Muscle of back (tissue), 13 donors: ENCODE results near the gene SLC35G2. TPM values are rescaled to one million over a fixed set of nuclear protein-coding genes. Genes with fewer than 3 reads are reported as not detected.
"Not testable (repeated sequence)": the region's sequence is repeated elsewhere in the genome, so short reads cannot be mapped to it uniquely, and the experiment has no call there.

Source experiments
- DNase-seq, 3 donors: peaks; one replicate each; pipeline versions ENCODE4 v3.0.0 to v3.0.0-alpha.2; 2013
- long read RNA-seq, 9 donors: transcript quantifications; one replicate each; lab custom pipeline, GENCODE V29; 2026
- polyA plus RNA-seq, 10 donors: library from polyadenylated mRNA; unstranded; fragments of 120-200 nt; gene quantifications; one replicate each; pipeline ENCODE4 v1.2.1, GENCODE V29; 2013; ENCODE audit not compliant: insufficient read length in 10 of 10

The SLC35G2 gene
- polyA plus RNA-seq: 1 to 10 TPM; 1.7 to 3.2 (median 2.0) TPM
- long read RNA-seq, donor 1, partial matches to known transcripts: 0 of 1 reads
- long read RNA-seq, donor 1, other reads (novel, unspliced or antisense): 0 of 1 reads
- long read RNA-seq, donor 2, partial matches to known transcripts: 0 of 2 reads
- long read RNA-seq, donor 2, other reads (novel, unspliced or antisense): 0 of 2 reads
- long read RNA-seq, donor 3: 0 reads
- long read RNA-seq, donor 4: 0 reads
- long read RNA-seq, donor 5, partial matches to known transcripts: 0 of 1 reads
- long read RNA-seq, donor 5, other reads (novel, unspliced or antisense): 0 of 1 reads
- long read RNA-seq, donor 6: 0 reads
- long read RNA-seq, donor 7: 0 reads
- long read RNA-seq, donor 8, partial matches to known transcripts: 0 of 2 reads
- long read RNA-seq, donor 8, other reads (novel, unspliced or antisense): 0 of 2 reads
- long read RNA-seq, donor 9: 0 reads

DNA sequence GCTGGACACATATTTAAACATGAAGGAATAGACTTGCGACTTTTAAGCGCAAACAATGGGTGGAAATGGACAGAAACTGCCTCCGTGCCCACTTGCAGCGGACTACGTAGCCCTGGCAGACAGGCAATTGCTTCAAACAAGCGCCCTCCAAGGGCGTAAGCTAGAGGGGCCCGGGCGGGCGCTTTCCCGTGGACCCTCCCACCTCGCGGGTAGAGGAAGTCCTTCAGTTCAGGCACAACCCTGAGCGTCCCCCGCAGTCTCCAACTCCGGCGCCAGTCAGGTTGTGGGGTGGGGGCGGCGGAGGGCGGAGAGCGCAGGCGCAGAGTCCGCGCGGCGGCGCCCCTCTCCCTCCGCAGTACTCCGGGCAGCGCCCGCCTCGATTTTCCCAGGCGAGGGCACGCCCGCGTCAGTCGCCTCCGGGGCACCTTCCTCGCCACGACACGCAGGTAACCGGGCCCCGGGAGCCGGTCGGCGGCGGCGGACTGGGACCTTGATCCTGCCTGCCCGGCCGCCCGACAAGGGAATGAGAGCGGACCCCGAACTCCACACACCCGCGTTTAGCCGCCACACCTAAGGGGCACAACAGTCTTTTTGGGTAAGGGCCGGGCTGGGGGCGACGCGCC is at the start of gene SLC35G2:
SLC35G2 (plus strand) TSS at position 358 of the 623 bp plus-strand sequence. CDS start 35,335 bp downstream, outside the sequence.
- peak; percentile 37 to 80 (median 65) for DNase-seq

DNA sequence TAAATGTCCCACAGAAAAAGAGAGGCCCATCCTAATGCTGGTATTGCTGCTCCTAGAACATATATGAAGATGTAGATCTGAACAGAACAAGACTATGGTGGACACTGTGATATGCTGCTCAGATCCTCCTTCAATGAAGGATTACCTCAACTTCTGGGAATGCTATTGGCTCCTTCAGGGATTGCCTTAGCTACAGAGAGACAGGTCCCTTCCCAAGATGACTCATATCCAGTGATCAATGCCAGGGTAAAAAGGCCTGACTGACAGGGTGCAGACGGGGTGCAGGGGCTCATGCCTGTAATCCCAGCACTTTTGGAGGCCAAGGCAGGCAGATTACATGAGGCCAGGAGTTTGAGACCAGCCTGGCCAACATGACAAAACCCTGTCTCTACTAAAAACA is 46.2 kb upstream of the SLC35G2 start:
- DNase-seq: no peak

DNA sequence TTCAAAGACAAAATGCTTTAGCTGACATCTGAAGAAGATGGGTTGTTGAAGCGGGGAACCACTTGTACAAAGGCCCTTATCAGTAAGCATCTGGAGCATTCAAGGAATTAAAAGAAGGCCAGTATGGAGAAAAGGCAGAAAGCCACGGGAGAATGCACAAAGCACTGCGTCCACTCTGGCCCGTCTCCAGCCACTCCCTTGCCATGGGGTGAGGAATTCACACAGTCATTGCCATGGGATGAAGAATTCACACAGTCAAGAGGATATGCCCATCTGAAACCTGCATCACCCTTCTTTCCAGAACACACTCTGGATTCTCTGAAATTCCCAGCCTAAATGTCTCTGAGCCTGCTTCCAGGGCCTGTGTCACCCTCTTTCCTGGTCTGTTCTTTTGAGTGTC is 40.1 kb upstream of the SLC35G2 start:
- DNase-seq: no peak

DNA sequence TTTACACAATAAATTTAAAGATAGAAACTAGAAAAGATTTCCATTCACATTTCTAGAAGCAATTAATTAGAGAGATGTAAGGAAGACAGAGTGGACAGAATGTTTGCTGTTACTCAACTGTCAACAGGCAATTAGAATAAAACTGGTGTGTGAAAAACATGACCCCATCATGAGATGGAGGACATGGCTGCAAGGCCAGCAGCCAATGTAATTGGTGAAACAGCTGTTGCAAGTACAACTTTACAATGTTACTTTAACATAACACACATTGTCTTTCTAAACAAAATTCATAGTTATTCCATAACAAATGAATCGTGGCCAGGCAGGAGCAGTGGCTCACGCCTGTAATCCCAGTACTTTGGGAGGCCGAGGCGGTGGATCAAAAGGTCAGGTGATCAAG is 38.2 kb upstream of the SLC35G2 start:
- DNase-seq: no peak

DNA sequence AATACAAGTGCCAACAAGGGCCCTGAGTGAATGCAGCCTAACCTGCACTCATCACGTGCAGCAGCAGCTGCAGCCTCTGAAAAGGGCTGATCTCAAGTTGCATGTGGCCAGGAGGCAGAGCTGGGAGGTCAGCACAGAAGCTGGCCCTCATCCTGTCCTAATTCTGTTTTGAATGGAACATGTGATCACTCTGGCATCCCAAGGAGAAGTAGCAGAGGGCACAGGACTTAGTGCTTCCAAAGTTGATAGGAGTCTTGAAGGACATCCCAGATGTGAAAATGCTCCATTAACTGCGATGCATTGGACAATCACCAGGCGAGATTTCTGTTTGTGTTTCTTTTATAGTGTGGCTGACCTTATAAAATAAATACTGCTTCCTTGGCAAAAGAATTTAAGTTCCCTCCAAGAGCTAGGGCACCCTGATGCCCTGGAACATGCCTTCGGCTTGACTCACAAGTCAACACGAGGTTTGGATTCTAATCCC is 35.2 kb upstream of the SLC35G2 start:
- no peak for DNase-seq

DNA sequence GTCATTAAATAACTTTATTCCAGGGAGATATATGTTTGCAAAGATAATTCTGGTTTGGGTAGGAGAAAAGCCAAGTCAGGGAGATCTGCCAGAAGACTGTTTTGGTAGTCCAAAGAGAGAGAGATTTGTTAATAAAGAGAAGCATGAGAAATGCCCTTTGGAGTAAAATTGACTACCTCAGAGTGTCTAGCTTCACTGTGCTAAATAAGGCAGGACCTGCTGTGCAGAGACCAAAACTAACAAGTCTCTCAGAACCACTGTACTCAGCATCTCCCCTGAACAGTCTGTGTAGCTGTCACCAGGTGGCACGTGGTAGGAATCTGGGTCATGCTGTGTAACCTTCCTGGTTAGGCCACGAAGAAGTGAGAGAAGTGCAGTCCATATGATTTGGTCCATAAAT is 31.6 kb upstream of the SLC35G2 start:
- peak in 1 of 3 donors; percentile 26 for DNase-seq

DNA sequence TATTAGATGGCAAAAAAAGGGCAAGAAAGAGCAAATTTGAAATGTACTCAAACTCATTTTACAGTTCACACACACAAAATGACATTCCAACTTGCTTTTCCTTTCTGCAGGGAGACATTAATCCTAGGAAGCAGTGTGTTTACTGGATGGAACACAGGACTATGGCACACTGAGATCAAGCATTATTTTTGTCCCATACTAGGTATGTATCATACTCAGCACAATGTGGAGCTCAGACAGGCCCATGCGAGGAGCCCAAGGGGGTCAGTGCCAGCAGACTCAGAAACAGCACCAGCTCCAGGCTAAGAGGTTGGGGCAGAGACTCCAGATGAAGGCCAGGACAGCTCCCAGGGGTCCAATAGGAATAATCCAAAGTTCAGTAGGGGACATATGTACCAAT is 30.8 kb upstream of the SLC35G2 start:
- no peak for DNase-seq

DNA sequence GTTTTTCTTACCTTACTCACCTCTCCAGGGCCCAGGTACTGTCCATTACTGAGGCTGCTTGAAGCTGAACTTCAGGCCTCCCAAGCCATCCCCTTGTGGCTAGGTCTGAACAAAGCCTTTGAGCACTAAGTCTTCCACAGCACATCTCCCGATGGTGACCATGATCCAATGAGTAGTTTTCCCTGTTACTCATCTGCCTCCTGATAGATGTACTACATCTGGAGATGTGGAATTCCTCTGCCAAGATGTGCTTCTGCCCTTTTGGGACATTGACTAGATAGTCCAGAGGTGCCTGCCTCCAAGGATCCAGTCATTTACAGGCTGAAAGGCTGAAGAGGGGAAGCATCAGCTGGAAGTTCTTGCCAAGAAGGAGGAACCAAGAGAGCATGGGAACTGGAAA is 28.9 kb upstream of the SLC35G2 start:
- no peak for DNase-seq

DNA sequence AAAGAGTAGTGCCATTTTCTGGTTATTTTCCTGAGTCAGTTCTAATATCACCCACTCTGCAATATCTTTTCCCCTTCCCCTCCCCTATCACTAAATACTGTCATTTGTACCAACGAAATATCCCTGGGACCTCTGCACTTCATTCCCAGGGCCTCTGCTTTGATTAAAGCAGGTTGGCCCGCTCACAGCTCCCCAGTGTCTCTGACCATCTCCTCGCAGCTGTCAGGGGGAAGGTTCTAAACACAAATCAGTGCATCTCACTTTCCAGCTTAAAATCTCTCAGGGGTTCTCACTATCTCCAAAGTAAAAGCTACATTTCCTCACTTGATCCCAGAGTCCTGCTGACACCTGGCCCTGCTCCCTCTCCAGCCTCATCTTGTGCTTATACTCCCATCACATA is 28.1 kb upstream of the SLC35G2 start:
- DNase-seq: no peak

DNA sequence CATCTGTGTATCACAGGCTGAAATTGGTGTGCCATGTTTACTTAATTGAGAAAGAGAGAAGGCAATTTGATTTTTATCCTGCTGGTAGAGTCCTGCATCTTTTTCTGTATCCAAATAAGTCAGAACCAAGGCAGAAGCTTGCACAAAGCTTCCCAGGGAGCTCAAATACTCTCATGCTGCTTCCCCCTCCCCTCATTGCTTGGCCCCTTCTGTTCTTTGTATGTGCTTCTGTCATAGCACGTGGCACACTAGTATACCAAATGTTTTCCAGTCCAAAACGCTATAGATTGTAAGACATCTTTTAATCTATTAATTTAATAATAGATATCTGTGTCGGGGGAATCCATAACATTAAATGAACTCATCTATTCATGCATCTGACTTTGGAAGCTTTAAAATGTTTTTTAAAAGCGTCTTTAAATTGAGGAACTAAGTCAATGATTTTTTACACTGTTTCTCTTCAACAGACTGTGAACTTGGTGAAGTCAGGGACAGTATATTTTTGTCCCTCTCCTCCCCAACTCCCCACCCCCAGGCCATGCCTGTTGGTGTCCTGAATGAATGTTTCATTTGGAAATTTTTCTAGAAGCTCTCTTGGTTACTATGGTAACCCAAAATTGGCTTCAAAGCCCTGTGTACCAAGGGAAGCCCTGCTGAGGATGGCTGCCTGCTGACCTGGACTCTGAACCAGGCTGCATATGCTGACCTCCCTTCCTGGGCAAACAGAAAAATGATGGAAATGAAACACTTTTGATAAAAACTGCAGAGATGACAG is 26.2 kb upstream of the SLC35G2 start:
- DNase-seq: no peak

DNA sequence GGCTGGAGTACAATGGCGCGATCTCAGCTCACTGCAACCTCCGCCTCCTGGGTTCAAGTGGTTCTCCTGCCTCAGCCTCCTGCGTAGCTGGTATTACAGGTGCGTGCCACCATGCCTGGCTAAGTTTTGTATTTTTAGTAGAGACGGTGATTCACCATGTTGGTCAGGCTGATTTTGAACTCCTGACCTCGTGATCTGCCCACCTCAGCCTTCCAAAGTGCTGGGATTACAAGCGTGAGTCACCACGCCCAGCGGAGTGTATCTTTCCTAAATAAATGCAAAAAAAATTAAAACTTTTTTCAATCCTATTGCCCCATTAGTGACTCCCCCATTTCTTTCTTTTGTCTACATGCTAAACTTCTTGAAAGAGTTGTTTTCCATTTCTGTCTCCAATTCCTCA is 17.8 kb upstream of the SLC35G2 start:
- DNase-seq: not testable (repeated sequence)

DNA sequence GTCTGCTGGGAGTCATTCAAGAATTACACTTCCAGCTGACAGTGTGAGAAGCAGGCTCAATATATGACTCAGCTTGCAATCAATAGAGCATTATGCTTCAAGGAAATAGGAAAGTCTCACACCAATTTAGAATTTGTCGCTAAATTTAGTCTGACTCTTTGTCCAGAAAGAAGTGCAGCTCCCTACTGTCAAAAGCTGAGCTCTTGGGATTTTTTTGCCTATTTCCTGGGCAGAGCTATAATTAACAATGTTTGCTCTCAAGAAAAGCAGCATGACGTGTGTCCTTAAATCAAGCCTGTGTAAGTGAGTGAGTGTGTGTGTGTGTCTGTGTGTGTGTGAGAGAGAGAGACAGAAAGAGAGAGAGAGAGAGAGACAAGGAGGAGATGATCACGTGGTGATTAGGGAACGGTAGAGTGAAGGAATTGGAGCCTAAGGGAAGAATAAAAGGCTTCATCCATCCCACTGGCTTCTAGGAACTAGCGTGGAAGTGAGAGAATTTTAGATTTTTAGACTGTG is 16.4 kb upstream of the SLC35G2 start:
- DNase-seq: peak in 1 of 3 donors; percentile 49

DNA sequence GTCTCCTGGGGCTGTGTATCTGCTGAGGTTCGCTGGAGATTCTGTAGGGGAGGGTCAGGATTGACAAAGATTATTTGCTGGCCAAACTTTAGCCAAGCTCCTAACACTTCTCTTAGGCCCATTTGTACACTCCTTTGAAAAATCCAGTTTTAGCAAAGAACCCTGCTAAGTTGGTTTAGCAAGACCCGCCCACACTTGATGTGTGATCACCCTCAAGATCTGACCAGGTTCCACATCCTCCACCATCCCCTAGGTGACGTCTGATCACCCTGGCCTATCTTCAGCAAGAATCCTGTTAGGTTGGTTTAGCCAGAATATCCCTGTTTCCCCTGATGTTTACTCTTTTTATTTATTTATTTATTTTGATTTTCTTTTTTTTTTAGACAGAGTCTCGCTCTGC is 14.8 kb upstream of the SLC35G2 start:
- no peak for DNase-seq

DNA sequence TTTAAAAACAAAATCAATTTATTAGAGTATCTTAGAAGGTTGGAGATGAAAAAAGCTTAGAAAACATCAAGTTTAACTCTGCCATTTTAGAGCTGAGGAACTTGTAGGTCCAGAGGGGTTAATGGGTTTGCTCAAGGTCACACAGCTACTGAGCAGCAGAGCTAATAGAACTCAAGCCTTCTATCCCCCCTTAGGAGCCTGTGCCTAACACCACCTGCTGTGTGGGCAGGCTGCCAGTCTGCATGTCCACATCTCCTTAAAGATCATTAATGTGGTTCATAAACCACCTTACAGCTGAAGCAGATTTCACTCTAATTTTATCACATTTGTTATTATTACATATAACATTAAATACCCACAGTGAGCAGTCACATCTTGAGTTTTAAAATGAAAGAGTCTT is 14.1 kb upstream of the SLC35G2 start:
- no peak for DNase-seq

DNA sequence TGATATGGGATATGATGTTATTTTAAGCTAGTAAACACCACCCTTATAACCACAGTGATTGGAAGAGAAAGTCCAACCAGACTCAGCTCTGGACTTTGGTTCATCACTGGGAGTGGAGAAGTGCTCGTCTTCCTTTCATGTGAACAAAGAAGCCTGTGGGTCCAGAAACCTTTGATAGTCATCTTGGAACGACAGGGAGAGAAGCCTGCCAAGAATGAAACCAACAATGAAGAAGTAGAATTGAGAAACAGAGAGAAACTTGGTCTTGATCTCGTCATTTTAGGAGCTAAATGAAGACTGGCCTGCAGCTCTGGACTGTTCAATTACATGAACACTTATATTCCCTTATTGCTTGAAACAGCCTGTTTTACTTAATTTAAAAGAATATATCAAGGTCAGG is 13.1 kb upstream of the SLC35G2 start:
- no peak for DNase-seq

DNA sequence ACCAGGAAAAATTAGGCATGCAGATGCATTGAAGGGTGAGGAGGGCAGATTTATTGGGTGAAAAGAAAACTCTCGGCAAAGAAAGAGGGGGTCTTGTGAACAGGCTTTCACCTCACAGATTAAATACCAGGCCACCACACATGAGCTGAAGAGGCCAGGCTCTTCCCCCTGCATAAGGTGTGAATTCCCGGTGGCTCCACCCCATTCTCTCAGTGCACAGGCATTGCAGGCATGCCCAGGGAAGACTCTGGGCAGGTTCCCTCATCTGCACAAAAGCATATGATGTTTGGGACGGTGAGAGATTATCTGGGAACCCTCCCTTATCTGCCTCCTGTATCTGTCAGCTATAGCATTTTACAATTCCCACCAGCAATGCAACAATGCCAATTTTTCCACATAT is 7.2 kb upstream of the SLC35G2 start:
- no peak for DNase-seq

DNA sequence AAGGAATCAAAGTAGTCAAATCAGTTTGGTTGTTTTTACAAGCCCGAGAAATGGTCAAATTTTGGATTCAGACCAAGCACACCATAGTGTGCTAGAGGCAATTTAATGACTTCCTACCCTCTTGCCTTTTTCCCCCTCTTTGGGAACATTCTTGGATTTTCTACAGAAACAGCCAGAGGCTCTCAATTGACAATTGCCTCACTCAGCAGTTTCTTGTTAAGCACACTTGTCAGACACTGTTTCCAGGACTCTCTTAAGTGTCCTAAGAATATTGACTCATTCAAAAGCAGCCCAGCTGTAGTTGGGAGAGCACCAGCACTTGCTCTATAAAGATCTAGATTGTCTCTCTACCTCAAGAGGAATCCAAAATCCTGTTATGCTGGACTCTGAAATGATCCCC is 1.5 kb upstream of the SLC35G2 start:
- DNase-seq: no peak

DNA sequence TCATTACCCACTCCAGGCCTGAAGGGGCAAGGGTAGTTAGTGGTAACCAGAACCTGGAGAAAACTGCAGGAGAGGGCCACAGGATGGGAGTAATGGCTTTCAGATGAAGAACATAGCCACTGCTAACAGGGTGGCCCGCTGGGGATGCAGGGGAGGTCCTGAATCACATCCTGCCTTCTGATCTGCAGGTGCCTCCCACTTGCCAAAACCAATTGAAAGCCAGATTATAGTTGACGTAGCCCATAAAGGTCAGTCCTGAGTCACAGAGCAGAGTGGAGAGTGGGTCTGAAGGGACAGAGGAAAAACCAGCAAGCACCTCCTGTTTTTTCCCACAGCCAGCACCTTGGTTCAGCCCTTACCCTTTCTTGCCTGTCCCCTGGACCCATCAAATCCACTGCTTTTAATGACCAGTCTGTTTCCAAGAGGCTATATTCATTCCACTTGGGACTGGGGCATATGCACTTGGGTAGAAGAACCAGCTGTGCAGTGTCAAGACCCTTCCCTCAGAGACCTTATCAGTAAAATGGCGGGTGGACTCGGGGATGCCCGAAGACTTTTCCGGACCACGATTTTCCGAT is 646 bp upstream of the SLC35G2 start:
- peak in 1 of 3 donors; percentile 37 for DNase-seq

DNA sequence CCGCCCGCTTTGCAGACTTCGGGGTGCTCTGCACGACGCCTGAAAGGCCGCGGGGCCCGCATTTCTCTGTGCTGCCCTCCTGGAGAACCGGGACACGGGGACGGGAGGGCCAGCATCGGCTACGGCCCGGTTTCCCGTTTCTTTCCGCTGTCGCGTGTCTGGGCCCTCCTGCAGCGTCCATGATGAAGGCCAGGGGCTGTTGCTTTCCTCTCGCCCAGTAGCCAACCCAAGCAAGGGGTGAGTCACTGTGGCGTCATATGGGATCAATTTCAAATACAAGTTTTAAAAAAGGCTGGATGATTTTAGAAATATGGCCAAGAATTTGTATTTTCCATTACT is 435 bp downstream of the SLC35G2 start:
- peak in 1 of 3 donors; percentile 75 for DNase-seq

DNA sequence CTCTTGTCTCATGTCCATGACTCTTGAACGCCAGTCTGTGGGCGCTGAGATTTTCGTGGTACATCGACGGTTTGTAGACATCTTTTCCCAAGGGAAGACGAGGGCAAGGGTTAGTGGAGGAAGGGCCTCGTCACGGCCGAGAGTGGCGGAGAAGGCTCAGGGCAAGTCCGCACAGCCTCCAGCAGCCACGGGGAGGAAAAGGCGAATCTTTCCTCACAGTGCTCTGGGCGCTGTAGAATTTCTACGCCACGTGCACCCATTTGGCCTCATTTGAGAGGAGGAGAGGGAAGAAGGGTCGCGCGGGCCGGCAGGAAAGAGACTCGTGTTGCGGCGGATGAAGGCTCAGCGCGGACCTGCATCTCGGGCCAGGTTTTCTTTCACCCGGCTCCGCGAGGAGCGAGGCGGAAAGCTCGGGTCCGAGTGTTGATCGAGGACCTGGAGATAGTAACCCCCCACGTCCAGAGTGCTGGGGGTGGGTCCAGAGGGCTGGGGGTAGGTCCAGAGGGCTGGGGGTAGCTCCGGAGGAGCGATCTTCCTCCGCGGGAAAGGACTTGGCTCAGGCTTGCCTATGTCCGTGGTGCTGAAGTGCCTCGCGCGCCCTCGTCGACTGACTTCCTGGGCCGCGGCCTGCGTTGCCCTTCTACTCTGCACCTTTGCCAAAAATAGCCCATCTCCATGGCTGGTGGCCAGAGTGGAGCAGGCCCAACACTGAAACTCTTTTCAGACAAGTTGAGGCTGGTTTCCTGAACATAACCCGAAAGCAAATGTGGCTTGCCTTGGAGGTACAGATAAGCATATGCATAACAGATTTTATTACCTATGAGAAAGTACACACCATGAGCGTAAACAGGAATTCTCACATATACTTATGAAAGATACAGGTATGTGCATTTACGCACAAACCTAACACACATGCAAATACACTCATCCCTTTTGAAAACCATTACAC is 1.1 kb downstream of the SLC35G2 start:
- DNase-seq: peak; percentile 45 to 77 (median 47)

DNA sequence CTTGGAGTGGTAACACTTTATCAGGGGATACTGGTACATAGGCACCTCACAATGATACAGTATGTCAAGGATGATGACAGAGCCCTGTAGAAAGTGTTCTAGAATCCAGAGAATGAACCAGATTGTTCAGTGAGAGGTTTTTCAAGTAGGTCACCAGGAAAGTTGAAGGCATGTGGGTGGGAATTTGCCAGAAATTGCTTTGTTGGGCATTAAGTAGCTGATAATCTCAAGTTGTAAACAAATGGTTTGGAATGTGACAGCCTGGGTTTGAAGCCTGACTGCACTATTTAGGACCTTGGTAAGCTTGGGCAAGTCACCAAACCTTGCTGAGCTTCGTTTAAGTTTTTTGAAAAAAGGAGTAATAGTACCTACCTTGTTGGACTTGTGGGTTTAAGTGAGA is 12.5 kb downstream of the SLC35G2 start:
- DNase-seq: no peak
